PC-9 (cell line): ENCODE data around the gene COL11A2. TPM values are rescaled to one million over a fixed set of nuclear protein-coding genes. Genes with fewer than 3 reads are reported as not detected.

ENCODE experiments used
- BruUV-seq: library from RNA; stranded (reverse); fragments of 400-500 nt; replicated peaks from 2 replicates; lab custom pipeline; 2021; lab: Mats Ljungman, UMichigan
- CTCF ChIA-PET: fragments of 300-600 bp; sonication (Branson Sonifier 250); formaldehyde crosslinking; loops from one replicate; lab custom pipeline; 2022; ENCODE audit warnings: antibody characterized with exemption; lab: Charles Lee
- POLR2A ChIA-PET: fragments of 300-600 bp; sonication (Branson Sonifier 250); formaldehyde crosslinking; loops from one replicate; lab custom pipeline; 2022; ENCODE audit warnings: antibody characterized with exemption; ENCODE audit not compliant: unreplicated experiment; lab: Charles Lee
- DNase-seq, 2 experiments: peaks; one replicate each; pipeline versions ENCODE4 v3.0.0 to v3.0.0-alpha.2; 2015 to 2022; ENCODE audit warnings: mixed read lengths in 1 of 2
- H2AFZ ChIP-seq: fragments of 200-600 bp; sonication (generic); 2 replicates; pipeline ENCODE4 v1.8.1; 2017; ENCODE audit warnings: antibody characterized with exemption
- H3F3A ChIP-seq: fragments of 200-600 bp; sonication (generic); 2 replicates; pipeline ENCODE4 v1.8.1; 2017; ENCODE audit warnings: antibody characterized with exemption, mild to moderate bottlenecking, low read depth; ENCODE audit not compliant: insufficient read depth
- H3K27ac ChIP-seq: fragments of 200-600 bp; sonication (generic); 2 replicates; pipeline ENCODE4 v1.6.1; 2016; ENCODE audit warnings: mixed run types
- H3K27me3 ChIP-seq: fragments of 200-600 bp; sonication (generic); 2 replicates; pipeline ENCODE4 v1.6.1; 2016; ENCODE audit warnings: low read depth, mixed run types; ENCODE audit not compliant: insufficient read depth
- H3K36me3 ChIP-seq: fragments of 200-600 bp; sonication (generic); 2 replicates; pipeline ENCODE4 v1.6.1; 2016; ENCODE audit warnings: low read depth, mixed run types
- H3K4me1 ChIP-seq: fragments of 200-600 bp; sonication (generic); replicated peaks from 2 replicates; pipeline ENCODE4 v1.6.1; 2016; ENCODE audit warnings: mixed run types; ENCODE audit not compliant: insufficient read depth
- H3K4me2 ChIP-seq: fragments of 200-600 bp; sonication (generic); 2 replicates; pipeline ENCODE4 v1.6.1; 2017; ENCODE audit warnings: mixed run types
- H3K4me3 ChIP-seq: fragments of 200-600 bp; sonication (generic); 2 replicates; pipeline ENCODE4 v1.6.1; 2016; ENCODE audit warnings: mixed run types
- H3K79me2 ChIP-seq: fragments of 200-600 bp; sonication (generic); 2 replicates; pipeline ENCODE4 v1.6.1; 2017; ENCODE audit warnings: low read depth, mixed run types
- H3K9me2 ChIP-seq: fragments of 200-600 bp; sonication (generic); 2 replicates; pipeline ENCODE4 v1.8.1; 2017; ENCODE audit warnings: mild to moderate bottlenecking; ENCODE audit not compliant: insufficient read depth
- H3K9me3 ChIP-seq: fragments of 200-600 bp; sonication (generic); 2 replicates; pipeline ENCODE4 v1.8.1; 2016; ENCODE audit warnings: low read depth; ENCODE audit not compliant: insufficient read depth
- H4K20me1 ChIP-seq: fragments of 200-600 bp; sonication (generic); 2 replicates; pipeline ENCODE4 v1.8.1; 2017; ENCODE audit not compliant: insufficient read depth
- CTCF ChIP-seq: fragments of 200-600 bp; sonication (generic); conservative IDR thresholded peaks from 2 replicates; pipeline ENCODE4 v1.6.1; 2017; ENCODE audit warnings: mixed run types, antibody characterized with exemption, mild to moderate bottlenecking, moderate library complexity
- EZH2 ChIP-seq: fragments of 200-600 bp; sonication (generic); IDR thresholded peaks from 2 replicates; pipeline ENCODE4 v1.8.0; 2017; ENCODE audit warnings: antibody characterized with exemption, low read depth
- intact Hi-C: fragments of 100-400 bp; cut with micrococcal nuclease; formaldehyde crosslinking; loops from one replicate; pipeline ENCODE4 v1.10.0; 2022; ENCODE audit not compliant: unreplicated experiment
- total RNA-seq: library from RNA; stranded (reverse); gene quantifications from 2 replicates; pipeline ENCODE4 v1.2.3, GENCODE V29; 2021

The COL11A2 gene
- total RNA-seq, 1 experiment from 2014 or later = 2.2 TPM

- Histone ChIP-seq H3K4me3 (no peak overlapping the region), H3K27ac (no peak overlapping the region), H3F3A (no peaks in the 10 kb centered on the region), H3K4me1 (no peaks in the 10 kb centered on the region), H4K20me1 (no peaks in the 10 kb centered on the region), H2AFZ (no peak overlapping the region), H3K9me3 (no peaks in the 10 kb centered on the region), H3K79me2 (no peaks in the 10 kb centered on the region), H3K9me2 (no peaks in the 10 kb centered on the region), H3K4me2 (no peak overlapping the region), H3K36me3 (no peaks in the 10 kb centered on the region), H3K27me3 (peaks cover 50% of the 10 kb centered on the region)
- intact Hi-C loops = no loop called here
- CTCF ChIA-PET = no interaction called here
- no TSS peak for BruUV-seq
- TF ChIP-seq EZH2 (no peak), CTCF (no peak)
- POLR2A ChIA-PET = no interaction called here
- no peak for DNase-seq
These were observed 22.7 kb downstream of the COL11A2 start for GRCh38 chr6:33169291-33170175.

GRCh38 chr6:33168639-33169038, 23.6 kb downstream of the COL11A2 start:
- intact Hi-C loops = no loop called here
- Histone ChIP-seq H3K4me2 (no peak overlapping the region), H3K27ac (no peak overlapping the region), H3K27me3 (peaks cover 49% of the 10 kb centered on the region), H3K4me3 (no peak overlapping the region), H4K20me1 (no peaks in the 10 kb centered on the region), H3F3A (no peaks in the 10 kb centered on the region), H3K9me3 (no peaks in the 10 kb centered on the region), H3K36me3 (no peaks in the 10 kb centered on the region), H3K79me2 (no peaks in the 10 kb centered on the region), H3K9me2 (no peaks in the 10 kb centered on the region), H3K4me1 (no peaks in the 10 kb centered on the region), H2AFZ (no peak overlapping the region)
- POLR2A ChIA-PET = no interaction called here
- CTCF ChIA-PET = no interaction called here
- TF ChIP-seq EZH2 = no peak
- no peak for TF ChIP-seq CTCF
- no TSS peak for BruUV-seq
- DNase-seq = no peak

- no peaks in the 10 kb centered on the region for H3K9me3 ChIP-seq
- ChIA-PET CTCF (no interaction called here), POLR2A (no interaction called here)
- H3K9me2 ChIP-seq = no peaks in the 10 kb centered on the region
- peaks cover 45% of the 10 kb centered on the region for H3K27me3 ChIP-seq
- H3K79me2 ChIP-seq = no peaks in the 10 kb centered on the region
- H3K4me1 ChIP-seq = no peaks in the 10 kb centered on the region
- H3K36me3 ChIP-seq = no peaks in the 10 kb centered on the region
- H3K4me2 ChIP-seq = no peak overlapping the region
- no peak for DNase-seq
- no peak overlapping the region for H3K27ac ChIP-seq
- intact Hi-C loops = no loop called here
- BruUV-seq = no TSS peak
- TF ChIP-seq EZH2 (no peak), CTCF (no peak)
- no peaks in the 10 kb centered on the region for H4K20me1 ChIP-seq
- H3F3A ChIP-seq = no peaks in the 10 kb centered on the region
- no peak overlapping the region for H2AFZ ChIP-seq
- H3K4me3 ChIP-seq = no peak overlapping the region
These were observed 24.0 kb downstream of the COL11A2 start for GRCh38 chr6:33168284-33168601.
